ENCODE results near the gene WDR38. TPM values are rescaled to one million over a fixed set of nuclear protein-coding genes. Genes with fewer than 3 reads are reported as not detected.

WDR38 gene, protein sequence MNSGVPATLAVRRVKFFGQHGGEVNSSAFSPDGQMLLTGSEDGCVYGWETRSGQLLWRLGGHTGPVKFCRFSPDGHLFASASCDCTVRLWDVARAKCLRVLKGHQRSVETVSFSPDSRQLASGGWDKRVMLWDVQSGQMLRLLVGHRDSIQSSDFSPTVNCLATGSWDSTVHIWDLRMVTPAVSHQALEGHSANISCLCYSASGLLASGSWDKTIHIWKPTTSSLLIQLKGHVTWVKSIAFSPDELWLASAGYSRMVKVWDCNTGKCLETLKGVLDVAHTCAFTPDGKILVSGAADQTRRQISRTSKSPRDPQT
- total RNA-seq = not detected in 2 replicates

DNA sequence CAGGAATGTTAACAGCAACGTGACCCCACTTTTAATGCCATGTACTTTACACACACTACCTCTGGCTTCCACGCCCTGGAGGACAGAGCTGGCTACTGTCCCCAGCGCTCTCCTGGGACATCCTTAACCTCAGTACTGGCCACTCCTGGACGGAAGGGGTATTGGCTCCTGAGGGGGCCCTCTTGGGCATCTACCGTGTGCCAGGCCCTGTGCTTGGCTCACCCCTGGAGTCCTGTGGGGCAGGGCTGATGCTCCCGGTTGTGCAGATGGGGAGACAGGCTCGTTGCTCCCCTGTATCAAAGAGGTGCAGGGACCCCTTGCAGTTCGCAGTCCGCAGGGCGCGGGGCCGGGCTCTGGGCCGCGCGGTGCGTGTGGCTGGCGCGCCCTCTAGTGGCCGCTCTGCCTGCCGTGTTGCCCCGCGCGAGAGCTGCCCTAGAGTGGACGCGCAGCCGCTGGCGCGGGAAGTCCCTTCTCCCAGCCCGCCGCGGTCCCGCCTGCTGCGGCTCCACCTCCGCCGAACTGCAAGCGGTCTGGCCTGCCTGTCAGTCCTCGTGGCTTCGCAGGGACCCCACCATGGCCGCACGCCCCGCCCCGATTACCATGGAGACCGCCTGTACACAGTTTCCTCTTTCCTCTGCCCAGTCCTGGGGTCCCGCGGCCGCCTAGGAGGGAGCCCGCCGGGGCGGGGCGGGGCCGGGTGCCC, at the start of gene WDR38:
Gene WDR38, plus strand, starts transcription at position 632 of the 703 bp plus-strand sequence. CDS start 72 bp downstream, outside the sequence.

DNA sequence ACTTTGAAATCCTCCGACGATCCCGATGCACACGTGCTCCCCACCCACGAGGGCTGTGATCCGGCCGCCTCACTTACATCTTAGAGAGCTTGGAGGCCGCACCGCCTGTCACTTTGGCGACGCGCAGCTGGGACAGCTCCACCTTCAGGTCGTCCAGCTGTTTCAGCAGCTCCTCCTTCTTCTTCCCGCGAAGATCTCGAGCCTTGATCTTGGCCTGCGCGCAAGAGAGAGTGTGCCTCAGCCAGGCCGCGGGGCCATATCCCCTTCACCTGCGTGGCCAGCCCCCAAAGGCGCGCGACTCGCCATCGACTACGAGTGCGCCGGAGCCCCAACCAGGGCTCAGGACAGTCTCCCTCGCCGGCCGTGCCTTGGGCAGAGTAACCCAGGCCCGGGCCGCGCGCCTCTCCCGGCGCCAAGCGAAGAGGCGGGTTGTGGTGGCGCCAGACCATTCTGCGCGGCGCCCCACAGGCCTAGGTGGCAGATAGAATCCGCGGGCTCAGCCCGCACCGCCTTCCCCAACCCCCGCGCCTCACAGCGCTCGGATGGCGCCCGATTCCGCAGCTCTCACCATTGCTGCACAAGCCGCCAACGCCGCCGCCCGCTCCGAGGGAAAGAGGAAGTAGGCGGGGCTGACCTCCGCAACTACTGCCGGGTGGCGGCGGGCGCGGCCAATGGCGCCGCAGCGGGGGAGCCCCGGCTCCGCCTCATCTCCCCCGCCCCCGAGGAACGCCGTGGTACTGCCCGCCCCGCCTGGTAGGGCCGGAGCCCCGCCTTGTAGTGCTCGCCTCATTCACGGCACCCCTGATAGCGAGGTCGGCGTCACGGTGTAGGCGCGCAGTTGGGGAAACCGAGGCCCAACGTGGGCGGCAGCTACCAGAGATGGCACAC, 8.3 kb downstream of the WDR38 start, which contains the start of the genes ARPC5L and RPL35:
Gene ARPC5L, plus strand, starts transcription at position 789 of the 888 bp plus-strand sequence. CDS start 7,161 bp downstream, outside the sequence.
Gene RPL35, minus strand, starts transcription at position 616 of the 888 bp plus-strand sequence. Its CDS starts 45 bp downstream, at position 571.

Other genes starting within 250 kb of the WDR38 start
- gene NR6A1, start 82.1 kb upstream of the WDR38 start, total RNA-seq = 3.4 and 4.6 TPM in 2 replicates
- 20.2 and 25.1 TPM in 2 replicates for gene OLFML2A, start 76.3 kb upstream of the WDR38 start, total RNA-seq
- gene RPL35, start 8.5 kb downstream of the WDR38 start, total RNA-seq = 2,973 and 5,407 TPM in 2 replicates
- 20.2 and 28.7 TPM in 2 replicates for gene ARPC5L, start 8.7 kb downstream of the WDR38 start, total RNA-seq
- 7.0 TPM in 2 replicates for gene GOLGA1, start 87.6 kb downstream of the WDR38 start, total RNA-seq